ENCODE measurements around the gene ALG3.

DNA sequence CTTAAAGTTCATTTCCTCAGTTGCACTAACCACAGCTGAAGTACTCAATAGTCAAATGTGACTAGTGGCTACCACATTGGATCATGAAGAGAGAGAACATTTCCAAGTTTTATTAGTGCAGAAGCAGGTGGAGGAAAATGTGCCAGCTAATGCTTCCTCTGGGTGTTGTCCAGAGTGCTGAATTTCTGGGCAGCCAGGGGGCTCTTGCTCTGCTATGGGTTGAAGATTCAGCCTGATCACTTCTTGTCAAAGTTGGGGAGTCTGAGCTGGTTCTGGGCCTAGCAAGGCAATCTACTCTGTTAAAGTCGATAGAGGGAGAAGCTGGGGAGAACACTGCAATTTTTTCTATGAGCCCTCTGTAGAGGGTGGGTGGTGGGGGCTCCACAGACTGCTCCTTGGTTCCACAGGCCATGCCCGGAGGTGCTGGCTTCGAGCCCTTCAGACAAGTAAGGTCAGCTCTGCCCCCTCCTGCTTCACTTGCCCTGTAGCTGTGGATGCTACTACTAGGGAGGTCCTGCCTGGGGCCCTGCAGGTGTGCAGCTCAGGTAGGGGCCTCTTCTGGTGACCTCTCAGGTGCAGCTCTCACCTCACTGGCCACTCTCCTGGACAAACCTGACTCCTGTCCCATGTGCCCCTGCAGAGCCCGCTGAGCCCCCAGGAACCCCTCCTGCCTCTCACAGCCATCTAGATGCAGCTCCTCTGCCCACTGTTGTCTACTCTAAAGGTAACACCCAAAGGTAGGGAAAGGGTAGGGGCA is 8.2 kb downstream of the ALG3 start:
- TF ChIP-seq, protein P1, sequence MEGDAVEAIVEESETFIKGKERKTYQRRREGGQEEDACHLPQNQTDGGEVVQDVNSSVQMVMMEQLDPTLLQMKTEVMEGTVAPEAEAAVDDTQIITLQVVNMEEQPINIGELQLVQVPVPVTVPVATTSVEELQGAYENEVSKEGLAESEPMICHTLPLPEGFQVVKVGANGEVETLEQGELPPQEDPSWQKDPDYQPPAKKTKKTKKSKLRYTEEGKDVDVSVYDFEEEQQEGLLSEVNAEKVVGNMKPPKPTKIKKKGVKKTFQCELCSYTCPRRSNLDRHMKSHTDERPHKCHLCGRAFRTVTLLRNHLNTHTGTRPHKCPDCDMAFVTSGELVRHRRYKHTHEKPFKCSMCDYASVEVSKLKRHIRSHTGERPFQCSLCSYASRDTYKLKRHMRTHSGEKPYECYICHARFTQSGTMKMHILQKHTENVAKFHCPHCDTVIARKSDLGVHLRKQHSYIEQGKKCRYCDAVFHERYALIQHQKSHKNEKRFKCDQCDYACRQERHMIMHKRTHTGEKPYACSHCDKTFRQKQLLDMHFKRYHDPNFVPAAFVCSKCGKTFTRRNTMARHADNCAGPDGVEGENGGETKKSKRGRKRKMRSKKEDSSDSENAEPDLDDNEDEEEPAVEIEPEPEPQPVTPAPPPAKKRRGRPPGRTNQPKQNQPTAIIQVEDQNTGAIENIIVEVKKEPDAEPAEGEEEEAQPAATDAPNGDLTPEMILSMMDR (IDR thresholded peaks at IDR 0.05): no peak
- TF ChIP-seq, protein P2, sequence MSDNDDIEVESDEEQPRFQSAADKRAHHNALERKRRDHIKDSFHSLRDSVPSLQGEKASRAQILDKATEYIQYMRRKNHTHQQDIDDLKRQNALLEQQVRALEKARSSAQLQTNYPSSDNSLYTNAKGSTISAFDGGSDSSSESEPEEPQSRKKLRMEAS (CRISPR knock-in tag; IDR thresholded peaks at IDR 0.05): no peak
- no peak for TF ChIP-seq ZNF138 (CRISPR knock-in tag; conservative IDR thresholded peaks at IDR 0.05)
- TF ChIP-seq, protein P3, sequence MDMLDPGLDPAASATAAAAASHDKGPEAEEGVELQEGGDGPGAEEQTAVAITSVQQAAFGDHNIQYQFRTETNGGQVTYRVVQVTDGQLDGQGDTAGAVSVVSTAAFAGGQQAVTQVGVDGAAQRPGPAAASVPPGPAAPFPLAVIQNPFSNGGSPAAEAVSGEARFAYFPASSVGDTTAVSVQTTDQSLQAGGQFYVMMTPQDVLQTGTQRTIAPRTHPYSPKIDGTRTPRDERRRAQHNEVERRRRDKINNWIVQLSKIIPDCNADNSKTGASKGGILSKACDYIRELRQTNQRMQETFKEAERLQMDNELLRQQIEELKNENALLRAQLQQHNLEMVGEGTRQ (CRISPR knock-in tag; IDR thresholded peaks at IDR 0.05): no peak
- TF ChIP-seq, protein P4, sequence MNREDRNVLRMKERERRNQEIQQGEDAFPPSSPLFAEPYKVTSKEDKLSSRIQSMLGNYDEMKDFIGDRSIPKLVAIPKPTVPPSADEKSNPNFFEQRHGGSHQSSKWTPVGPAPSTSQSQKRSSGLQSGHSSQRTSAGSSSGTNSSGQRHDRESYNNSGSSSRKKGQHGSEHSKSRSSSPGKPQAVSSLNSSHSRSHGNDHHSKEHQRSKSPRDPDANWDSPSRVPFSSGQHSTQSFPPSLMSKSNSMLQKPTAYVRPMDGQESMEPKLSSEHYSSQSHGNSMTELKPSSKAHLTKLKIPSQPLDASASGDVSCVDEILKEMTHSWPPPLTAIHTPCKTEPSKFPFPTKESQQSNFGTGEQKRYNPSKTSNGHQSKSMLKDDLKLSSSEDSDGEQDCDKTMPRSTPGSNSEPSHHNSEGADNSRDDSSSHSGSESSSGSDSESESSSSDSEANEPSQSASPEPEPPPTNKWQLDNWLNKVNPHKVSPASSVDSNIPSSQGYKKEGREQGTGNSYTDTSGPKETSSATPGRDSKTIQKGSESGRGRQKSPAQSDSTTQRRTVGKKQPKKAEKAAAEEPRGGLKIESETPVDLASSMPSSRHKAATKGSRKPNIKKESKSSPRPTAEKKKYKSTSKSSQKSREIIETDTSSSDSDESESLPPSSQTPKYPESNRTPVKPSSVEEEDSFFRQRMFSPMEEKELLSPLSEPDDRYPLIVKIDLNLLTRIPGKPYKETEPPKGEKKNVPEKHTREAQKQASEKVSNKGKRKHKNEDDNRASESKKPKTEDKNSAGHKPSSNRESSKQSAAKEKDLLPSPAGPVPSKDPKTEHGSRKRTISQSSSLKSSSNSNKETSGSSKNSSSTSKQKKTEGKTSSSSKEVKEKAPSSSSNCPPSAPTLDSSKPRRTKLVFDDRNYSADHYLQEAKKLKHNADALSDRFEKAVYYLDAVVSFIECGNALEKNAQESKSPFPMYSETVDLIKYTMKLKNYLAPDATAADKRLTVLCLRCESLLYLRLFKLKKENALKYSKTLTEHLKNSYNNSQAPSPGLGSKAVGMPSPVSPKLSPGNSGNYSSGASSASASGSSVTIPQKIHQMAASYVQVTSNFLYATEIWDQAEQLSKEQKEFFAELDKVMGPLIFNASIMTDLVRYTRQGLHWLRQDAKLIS (CRISPR knock-in tag; IDR thresholded peaks at IDR 0.05; ENCODE audit: borderline replicate concordance): no peak
- TF ChIP-seq, protein P5, sequence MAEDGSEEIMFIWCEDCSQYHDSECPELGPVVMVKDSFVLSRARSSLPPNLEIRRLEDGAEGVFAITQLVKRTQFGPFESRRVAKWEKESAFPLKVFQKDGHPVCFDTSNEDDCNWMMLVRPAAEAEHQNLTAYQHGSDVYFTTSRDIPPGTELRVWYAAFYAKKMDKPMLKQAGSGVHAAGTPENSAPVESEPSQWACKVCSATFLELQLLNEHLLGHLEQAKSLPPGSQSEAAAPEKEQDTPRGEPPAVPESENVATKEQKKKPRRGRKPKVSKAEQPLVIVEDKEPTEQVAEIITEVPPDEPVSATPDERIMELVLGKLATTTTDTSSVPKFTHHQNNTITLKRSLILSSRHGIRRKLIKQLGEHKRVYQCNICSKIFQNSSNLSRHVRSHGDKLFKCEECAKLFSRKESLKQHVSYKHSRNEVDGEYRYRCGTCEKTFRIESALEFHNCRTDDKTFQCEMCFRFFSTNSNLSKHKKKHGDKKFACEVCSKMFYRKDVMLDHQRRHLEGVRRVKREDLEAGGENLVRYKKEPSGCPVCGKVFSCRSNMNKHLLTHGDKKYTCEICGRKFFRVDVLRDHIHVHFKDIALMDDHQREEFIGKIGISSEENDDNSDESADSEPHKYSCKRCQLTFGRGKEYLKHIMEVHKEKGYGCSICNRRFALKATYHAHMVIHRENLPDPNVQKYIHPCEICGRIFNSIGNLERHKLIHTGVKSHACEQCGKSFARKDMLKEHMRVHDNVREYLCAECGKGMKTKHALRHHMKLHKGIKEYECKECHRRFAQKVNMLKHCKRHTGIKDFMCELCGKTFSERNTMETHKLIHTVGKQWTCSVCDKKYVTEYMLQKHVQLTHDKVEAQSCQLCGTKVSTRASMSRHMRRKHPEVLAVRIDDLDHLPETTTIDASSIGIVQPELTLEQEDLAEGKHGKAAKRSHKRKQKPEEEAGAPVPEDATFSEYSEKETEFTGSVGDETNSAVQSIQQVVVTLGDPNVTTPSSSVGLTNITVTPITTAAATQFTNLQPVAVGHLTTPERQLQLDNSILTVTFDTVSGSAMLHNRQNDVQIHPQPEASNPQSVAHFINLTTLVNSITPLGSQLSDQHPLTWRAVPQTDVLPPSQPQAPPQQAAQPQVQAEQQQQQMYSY (CRISPR knock-in tag; IDR thresholded peaks at IDR 0.05): no peak
- TF ChIP-seq HMGA2 (CRISPR knock-in tag; IDR thresholded peaks at IDR 0.05): no peak
- TF ChIP-seq, protein P6, sequence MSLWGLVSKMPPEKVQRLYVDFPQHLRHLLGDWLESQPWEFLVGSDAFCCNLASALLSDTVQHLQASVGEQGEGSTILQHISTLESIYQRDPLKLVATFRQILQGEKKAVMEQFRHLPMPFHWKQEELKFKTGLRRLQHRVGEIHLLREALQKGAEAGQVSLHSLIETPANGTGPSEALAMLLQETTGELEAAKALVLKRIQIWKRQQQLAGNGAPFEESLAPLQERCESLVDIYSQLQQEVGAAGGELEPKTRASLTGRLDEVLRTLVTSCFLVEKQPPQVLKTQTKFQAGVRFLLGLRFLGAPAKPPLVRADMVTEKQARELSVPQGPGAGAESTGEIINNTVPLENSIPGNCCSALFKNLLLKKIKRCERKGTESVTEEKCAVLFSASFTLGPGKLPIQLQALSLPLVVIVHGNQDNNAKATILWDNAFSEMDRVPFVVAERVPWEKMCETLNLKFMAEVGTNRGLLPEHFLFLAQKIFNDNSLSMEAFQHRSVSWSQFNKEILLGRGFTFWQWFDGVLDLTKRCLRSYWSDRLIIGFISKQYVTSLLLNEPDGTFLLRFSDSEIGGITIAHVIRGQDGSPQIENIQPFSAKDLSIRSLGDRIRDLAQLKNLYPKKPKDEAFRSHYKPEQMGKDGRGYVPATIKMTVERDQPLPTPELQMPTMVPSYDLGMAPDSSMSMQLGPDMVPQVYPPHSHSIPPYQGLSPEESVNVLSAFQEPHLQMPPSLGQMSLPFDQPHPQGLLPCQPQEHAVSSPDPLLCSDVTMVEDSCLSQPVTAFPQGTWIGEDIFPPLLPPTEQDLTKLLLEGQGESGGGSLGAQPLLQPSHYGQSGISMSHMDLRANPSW (CRISPR knock-in tag; conservative IDR thresholded peaks at IDR 0.05; ENCODE audit: low read depth): no peak
- TF ChIP-seq NR3C1 (CRISPR knock-in tag; conservative IDR thresholded peaks at IDR 0.05; ENCODE audit: low read depth): no peak
- TF ChIP-seq NFYB (CRISPR knock-in tag; conservative IDR thresholded peaks at IDR 0.05; ENCODE audit: low read depth): no peak
- TF ChIP-seq, protein P7, sequence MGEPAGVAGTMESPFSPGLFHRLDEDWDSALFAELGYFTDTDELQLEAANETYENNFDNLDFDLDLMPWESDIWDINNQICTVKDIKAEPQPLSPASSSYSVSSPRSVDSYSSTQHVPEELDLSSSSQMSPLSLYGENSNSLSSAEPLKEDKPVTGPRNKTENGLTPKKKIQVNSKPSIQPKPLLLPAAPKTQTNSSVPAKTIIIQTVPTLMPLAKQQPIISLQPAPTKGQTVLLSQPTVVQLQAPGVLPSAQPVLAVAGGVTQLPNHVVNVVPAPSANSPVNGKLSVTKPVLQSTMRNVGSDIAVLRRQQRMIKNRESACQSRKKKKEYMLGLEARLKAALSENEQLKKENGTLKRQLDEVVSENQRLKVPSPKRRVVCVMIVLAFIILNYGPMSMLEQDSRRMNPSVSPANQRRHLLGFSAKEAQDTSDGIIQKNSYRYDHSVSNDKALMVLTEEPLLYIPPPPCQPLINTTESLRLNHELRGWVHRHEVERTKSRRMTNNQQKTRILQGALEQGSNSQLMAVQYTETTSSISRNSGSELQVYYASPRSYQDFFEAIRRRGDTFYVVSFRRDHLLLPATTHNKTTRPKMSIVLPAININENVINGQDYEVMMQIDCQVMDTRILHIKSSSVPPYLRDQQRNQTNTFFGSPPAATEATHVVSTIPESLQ (CRISPR knock-in tag; IDR thresholded peaks at IDR 0.05): no peak

Measured in WTC11 (cell line).